HG03565 (cell line): ENCODE data around the gene ARMC7.
"Not testable (repeated sequence)": the region's sequence is repeated elsewhere in the genome, so short reads cannot be mapped to it uniquely, and the experiment has no call there.

ENCODE experiments used
- ATAC-seq: cut with Tn5 transposase; IDR thresholded peaks from one replicate; pipeline ENCODE4 v1.9.1; 2021; ENCODE audit warnings: mild to moderate bottlenecking, moderate library complexity; ENCODE audit not compliant: unreplicated experiment

ARMC7 gene

DNA sequence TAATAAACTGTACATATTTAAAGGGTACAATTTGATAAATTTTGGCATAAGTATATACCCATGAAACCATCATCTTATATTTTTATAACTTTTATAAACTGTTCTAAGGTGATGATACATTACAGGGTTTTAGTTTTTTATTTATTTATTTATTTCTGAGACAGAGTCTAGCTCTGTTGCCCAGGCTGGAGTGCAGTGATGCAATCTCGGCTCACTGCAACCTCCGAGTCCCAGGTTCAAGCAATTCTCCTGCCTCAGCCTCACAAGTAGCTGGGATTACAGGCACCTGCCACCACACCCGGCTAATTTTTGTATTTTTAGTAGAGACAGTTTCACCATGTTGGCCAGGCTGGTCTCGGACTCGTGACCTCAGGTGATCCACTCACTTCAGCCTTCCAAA lies 18.2 kb downstream of the ARMC7 start:
- not testable (repeated sequence) for ATAC-seq

- no peak for ATAC-seq
These were observed 19.1 kb downstream of the ARMC7 start for GRCh38 chr17:75128694-75129505.

- no peak for ATAC-seq
These were observed 19.8 kb downstream of the ARMC7 start for GRCh38 chr17:75129576-75129975.

DNA sequence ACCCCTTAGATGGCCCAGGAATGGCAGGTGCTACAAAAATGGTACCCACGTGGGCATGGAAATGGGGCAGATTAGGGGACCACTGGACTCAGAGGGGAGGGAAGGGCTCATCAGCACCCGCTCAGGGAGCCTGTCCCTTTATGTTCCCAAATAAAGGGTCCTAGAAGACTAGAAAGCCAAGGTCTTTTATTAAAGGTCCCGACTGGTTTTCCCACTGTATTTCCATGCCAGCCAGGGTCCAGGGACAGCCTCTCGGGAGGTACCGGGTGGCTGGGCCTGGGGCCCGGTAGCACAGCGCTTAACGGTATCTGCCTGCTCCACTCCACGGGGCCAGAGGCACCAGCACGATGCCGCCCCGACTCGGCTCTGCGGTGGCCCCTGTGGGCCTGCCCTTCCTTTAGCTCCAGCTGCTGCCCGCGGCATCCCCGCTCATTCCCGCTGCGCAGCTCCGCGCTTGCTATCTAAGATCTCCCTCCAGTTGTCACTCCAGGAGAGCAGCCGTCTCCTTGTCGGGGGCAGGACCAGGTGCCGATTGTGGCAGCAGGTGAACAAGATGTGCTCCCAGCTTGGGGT lies 20.4 kb downstream of the ARMC7 start:
- no peak for ATAC-seq

DNA sequence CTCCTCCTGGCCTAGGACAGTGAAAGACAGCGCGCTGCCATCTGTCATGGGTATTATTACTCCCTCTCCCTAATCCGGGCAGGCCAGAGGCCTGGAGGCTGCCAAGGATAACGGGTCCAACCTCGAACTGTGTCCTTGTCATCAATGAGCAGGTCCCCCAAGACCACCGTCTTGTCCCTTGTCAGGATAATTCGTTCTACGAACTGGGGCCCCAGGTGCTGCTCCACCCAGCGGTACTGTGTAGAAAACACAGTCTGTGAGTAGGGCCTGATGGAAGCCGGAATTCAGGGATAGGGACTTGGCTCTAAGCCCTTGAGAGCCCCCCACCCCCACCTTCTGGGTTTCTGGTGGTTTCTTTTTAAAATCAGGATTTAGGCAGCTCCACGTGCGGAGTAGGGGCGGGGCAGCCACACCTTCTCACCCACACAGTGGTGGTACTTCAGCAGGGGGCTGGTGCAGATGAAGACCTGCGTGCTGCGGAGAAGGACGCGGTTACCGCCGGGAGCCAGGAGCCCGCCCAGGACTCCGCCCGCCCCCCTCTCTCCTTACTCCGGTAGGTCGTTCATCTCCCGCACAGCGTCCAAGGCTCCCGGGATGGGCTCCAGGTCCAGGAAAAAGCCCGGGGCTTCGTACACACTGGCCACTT lies 21.0 kb downstream of the ARMC7 start:
- no peak for ATAC-seq

GRCh38 chr17:75131278-75132017 lies 21.7 kb downstream of the ARMC7 start, which contains the start of gene NT5C:
Gene NT5C (minus strand): TSS chr17:75131742. CDS start chr17:75131707, 35 bp downstream.
- peak; percentile 62 for ATAC-seq

DNA sequence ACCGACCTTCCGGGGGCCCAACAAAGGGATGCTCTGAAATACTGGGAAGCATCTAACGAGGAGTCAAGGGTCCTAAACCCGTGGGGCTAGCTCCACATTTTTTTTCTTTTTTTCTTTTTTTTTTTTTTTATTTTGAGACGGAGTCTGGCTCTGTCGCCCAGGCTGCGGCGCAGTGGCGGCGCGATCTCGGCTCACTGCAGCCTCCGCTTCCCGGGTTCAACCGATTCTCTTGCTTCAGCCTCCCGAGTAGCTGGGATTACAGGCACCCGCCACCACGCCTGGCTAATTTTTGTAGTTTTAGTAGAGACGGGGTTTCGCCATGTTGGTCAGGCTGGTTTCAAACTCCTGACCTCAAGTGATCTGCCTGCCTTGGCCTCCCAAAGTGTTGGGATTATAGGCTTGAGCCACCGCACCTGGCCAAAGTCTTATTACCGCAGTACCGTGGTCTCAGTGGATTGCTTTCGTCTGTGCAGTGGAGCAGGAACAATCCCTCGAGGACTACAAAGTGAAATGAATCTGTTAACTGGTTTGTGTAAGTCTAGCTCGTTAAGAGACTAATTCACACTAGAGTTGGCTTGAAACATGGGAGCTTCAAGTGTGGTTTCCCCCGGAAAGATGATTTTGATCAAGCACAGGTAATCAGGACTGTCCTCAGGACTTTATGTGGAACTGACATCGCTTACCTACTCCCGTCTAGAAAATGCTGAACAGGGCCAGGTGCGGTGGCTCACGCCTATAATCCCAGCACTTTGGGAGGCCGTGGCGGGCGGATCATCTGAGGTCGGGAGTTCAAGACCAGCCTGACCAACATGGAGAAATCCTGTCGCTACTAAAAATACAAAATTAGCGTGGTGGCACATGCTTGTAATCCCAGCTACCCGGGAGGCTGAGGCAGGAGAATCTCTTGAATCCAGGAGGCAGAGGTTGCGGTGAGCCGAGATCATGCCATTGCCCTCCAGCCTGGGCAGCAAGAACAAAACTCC lies 22.5 kb downstream of the ARMC7 start:
- ATAC-seq, result not testable (repeated sequence)

- no peak for ATAC-seq
These were observed 23.2 kb downstream of the ARMC7 start for GRCh38 chr17:75133001-75133400.

- ATAC-seq, result not testable (repeated sequence)
These were observed 24.0 kb downstream of the ARMC7 start for GRCh38 chr17:75133607-75134347.

- ATAC-seq, result no peak
These were observed 25.7 kb downstream of the ARMC7 start for GRCh38 chr17:75135452-75135851.

GRCh38 chr17:75135946-75136345 lies 26.2 kb downstream of the ARMC7 start:
- ATAC-seq, result no peak

GRCh38 chr17:75137762-75138161 lies 28.0 kb downstream of the ARMC7 start:
- not testable (repeated sequence) for ATAC-seq

DNA sequence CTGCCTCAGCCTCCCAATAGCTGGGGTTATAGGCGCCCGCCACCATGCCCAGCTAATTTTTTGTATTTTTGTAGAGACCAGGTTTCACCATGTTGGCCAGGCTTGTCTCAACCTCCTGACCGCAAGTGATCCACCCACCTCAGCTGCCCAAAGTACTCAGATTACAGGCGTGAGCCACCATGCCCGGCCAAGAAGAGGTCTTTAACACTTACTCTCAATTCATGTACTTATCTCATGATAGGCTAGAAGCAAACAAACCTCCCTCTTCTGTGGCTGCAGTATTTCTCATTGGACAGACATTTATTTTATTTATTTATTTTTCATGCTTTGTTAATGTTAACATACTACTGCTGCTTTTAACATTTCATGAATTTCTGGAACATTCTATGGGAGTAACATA lies 28.8 kb downstream of the ARMC7 start:
- no peak for ATAC-seq

- ATAC-seq, result no peak
These were observed 32.6 kb downstream of the ARMC7 start for GRCh38 chr17:75142236-75142971.

DNA sequence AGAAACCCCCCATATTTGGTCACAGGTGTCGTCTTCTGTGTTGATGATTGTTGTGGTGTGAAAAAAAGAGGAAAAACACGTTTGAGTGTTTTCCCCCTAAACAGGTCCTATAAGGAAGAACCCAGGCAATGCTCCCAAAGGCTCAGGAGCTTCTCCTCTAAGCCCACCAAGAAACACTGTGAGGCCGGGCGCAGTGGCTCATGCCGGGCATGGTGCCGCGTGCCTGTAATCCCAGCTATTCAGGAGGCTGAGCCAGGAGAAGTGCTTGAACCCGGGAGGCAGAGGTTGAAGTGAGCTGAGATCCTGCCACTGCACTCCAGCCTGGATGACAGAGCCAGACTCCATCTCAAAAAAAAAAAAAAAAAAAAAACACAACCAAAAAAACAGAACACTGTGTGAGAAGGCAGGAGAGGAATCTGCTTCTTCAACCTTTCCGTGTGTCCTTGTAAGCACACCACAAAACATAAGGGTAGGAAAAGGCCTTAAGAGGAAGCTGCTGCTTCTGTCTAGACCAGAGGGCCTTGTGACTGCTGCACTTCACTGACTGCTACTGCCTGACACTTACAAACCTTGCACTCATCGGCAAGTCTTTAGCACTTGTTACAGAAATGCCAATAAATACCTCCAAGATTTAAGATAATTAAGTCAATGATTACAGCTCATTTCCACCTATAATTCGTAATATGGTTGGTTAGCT lies 35.2 kb downstream of the ARMC7 start:
- no peak for ATAC-seq

DNA sequence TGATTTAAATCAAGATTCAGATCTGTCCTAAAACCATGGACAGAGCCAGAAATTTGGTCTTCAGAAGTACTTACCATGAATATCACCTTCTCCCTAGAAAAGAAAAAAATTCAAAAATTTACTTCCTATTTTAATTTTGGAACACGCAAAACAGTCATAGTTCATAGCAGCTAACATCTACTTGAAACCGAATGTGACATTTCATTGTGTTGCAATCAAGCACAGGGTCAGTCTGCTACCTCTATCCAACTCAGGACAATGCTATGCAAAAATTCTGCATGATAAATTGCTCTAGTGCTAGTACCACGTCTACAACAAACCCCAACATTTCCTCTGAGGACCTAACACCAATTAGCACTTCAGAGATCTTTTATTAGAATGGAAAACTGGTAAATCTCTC lies 36.8 kb downstream of the ARMC7 start:
- ATAC-seq, result no peak

- ATAC-seq, result no peak
These were observed 38.2 kb downstream of the ARMC7 start for GRCh38 chr17:75147878-75148546.

DNA sequence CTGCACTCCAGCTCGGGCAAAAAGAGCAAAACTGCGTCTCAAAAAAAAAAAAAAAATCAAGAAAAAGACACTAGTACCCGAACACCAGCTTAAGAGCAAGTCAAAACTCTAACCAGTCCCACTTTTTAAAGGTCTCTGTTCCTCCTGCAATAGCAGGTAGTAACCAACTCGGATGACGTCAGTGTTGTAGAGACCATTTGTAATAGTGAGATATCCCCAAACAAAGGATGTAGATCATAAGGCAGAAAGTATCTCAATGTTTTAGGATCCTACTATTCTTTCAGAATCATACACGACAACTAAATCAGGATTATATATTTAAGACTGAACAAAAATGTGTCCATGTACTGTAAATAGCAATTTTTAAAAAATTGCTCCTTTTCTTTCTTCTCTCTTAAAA lies 42.2 kb downstream of the ARMC7 start:
- ATAC-seq, result no peak
